Muscle layer of colon (tissue), 2 donors: ENCODE results near the gene RPTOR.
"Not testable (repeated sequence)": the region's sequence is repeated elsewhere in the genome, so short reads cannot be mapped to it uniquely, and the experiment has no call there.

Source experiments
- H3K27ac ChIP-seq: one replicate; pipeline ENCODE4 v1.7.0; 2013; ENCODE audit warnings: low read depth, mild to moderate bottlenecking, low read length, moderate library complexity
- H3K27me3 ChIP-seq, 2 donors: one replicate each; pipeline ENCODE4 v1.7.0; 2013; ENCODE audit warnings: low read length in 2 of 2, mild to moderate bottlenecking in 2 of 2; ENCODE audit not compliant: insufficient read depth in 2 of 2, control insufficient read depth in 1 of 2
- H3K36me3 ChIP-seq: one replicate; pipeline ENCODE4 v1.7.0; 2013; ENCODE audit warnings: mild to moderate bottlenecking, low read length; ENCODE audit not compliant: insufficient read depth
- H3K4me1 ChIP-seq: one replicate; pipeline ENCODE4 v1.7.0; 2013; ENCODE audit warnings: mild to moderate bottlenecking, low read length; ENCODE audit not compliant: insufficient read depth
- H3K4me3 ChIP-seq, 2 donors: one replicate each; pipeline ENCODE4 v1.7.0; 2013; ENCODE audit warnings: low read length in 2 of 2, low read depth in 1 of 2, mild to moderate bottlenecking in 1 of 2, moderate library complexity in 1 of 2
- H3K9ac ChIP-seq: one replicate; pipeline ENCODE4 v1.7.0; 2013; ENCODE audit warnings: low read length
- H3K9me3 ChIP-seq: one replicate; pipeline ENCODE4 v1.7.0; 2013; ENCODE audit warnings: mild to moderate bottlenecking, low read length
- donor health status: abdominal sarcoma.
- donor health status: Adenocarcinoma of cecum.

Gene RPTOR

DNA sequence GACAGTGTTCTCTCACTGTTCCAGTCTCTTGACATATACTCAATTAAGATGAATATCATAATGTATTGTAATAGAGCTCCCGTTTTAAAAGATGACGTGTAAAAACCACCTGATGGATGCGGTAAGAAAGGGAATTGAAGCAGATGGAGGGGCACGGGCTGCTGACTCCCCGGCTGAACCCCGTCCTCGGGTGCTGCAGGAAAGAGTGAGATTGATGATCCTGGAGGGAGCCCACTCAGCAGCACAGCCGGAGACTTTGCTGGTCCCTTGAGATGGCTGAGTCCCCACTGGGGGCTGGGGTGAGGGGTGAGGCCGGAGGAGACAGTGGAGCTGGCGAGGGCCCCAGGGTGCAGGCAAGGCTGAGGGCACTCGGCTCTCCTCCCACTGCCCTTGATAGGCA is 217.4 kb downstream of the RPTOR start:
- Histone ChIP-seq H3K4me3 (no peak overlapping the region), H3K9me3 (no peaks in the 10 kb centered on the region), H3K36me3 (peaks cover 5% of the 10 kb centered on the region), H3K9ac (no peak overlapping the region), H3K27ac (no peak overlapping the region), H3K27me3 (no peaks in the 10 kb centered on the region), H3K4me1 (no peaks in the 10 kb centered on the region)

DNA sequence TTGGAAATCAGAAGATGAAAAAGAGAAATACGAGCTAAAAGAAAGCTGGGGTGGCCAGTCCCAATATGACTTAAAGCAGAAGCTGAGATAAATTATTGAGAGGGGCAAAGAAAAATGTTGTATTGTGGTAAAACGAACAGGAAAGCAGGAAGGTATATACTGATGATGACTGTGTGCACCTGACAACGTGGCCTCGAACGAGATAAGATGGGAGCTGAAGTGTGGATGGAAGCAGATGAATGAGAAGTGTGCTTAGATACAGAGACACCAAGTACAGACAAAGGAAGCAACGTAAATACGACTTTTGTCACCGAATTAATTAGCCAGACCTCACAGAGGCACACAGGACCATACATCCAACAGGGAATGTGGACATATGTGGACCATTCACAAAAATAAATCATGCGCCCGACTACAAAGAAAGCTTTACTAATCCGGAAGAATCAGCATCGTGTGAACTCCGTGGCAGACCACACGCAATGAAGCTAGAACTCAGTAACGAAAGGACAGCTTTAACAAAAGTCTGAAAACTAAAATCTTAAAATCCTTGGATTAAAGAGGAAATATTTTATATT is 218.7 kb downstream of the RPTOR start:
- no peak overlapping the region for H3K4me3 ChIP-seq
- H3K9me3 ChIP-seq, result no peaks in the 10 kb centered on the region
- H3K9ac ChIP-seq, result no peak overlapping the region
- no peaks in the 10 kb centered on the region for H3K36me3 ChIP-seq
- no peak overlapping the region for H3K27ac ChIP-seq
- no peaks in the 10 kb centered on the region for H3K27me3 ChIP-seq
- H3K4me1 ChIP-seq, result no peaks in the 10 kb centered on the region

DNA sequence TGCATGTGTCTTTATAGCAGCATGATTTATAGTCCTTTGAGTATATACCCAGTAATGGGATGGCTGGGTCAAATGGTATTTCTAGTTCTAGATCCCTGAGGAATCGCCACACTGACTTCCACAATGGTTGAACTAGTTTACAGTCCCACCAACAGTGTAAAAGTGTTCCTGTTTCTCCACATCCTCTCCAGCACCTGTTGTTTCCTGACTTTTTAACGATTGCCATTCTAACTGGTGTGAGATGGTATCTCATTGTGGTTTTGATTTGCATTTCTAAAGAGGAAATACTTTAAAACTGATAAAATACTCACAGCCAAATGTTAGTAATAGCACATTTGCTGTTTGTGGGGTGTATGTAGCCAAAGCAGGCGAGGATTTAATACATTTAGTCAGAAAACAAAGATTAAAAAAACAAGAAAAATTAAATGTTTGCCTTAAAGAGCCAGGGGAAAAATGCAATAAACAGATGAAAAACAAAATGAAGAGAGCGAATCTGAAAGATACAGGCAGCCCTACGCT is 220.0 kb downstream of the RPTOR start:
- not testable (repeated sequence) for H3K9me3 ChIP-seq, H3K27me3 ChIP-seq, H3K9ac ChIP-seq, H3K4me3 ChIP-seq, H3K4me1 ChIP-seq, H3K27ac ChIP-seq, H3K36me3 ChIP-seq

DNA sequence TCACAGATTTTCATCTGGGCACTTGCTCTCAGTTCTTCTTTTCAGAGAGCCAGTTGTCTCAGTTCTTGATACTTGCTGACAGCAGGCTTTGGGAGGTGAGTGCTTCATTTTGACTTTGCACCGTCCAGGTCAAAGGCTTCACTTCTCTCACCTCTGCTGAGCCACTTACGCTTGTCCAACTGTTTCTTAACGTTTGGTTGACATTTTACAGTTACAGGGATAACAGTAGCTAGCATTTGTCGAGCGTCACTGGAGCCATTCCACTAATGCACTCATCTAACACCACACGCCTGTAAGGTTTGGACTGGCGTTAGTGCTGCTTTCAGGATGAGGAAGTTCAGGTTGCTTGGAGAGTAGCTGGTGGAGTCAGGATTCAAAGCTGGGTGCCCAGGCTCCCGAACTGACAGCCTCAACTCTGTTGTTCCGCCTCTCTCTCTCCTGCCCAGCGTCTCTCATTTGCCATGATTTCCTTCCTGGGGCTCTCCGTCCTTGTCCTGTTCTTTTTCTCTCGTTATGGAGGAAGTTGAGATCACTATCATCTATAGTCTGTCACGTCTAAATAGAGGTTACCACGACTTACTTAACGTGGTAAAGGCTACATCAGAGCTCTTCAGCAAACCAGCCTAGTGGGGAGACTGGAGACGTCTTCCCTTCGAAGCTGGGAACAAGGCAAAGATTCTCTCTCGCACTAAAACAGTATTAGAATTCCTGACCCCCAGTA is 220.8 kb downstream of the RPTOR start:
- Histone ChIP-seq H3K9ac (no peak overlapping the region), H3K4me3 (no peak overlapping the region), H3K27ac (no peak overlapping the region), H3K27me3 (no peaks in the 10 kb centered on the region), H3K9me3 (no peaks in the 10 kb centered on the region), H3K36me3 (no peaks in the 10 kb centered on the region), H3K4me1 (no peaks in the 10 kb centered on the region)

DNA sequence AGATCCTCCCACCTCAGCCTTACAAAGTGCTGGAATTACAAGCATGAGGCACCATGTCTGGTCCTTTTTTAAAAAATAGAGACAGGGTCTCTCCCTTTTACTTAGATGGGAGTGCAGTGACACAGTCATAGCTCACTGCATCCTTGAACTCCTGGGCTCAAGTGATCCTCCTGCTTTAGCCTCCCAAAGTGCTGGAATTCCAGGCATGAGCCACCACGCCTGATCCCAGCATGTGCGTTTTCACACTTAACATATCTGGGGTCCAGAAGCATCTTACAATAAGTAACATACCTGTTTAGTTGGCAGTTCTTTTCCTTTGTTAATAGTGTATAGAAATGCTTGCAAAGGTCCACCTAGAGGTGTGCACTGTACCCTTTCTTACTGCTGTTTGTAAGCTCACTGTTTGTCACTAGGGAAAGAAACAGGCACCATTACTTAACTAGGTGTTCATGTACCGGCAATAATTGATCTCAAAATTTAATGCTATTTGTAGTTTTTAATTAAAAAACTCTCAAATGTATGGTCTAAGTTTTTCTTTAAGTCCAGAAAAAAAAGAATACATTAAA is 221.7 kb downstream of the RPTOR start:
- no peaks in the 10 kb centered on the region for H3K4me1 ChIP-seq
- no peaks in the 10 kb centered on the region for H3K27me3 ChIP-seq
- no peaks in the 10 kb centered on the region for H3K9me3 ChIP-seq
- H3K36me3 ChIP-seq, result no peaks in the 10 kb centered on the region
- H3K4me3 ChIP-seq, result no peak overlapping the region
- no peak overlapping the region for H3K9ac ChIP-seq
- H3K27ac ChIP-seq, result no peak overlapping the region

DNA sequence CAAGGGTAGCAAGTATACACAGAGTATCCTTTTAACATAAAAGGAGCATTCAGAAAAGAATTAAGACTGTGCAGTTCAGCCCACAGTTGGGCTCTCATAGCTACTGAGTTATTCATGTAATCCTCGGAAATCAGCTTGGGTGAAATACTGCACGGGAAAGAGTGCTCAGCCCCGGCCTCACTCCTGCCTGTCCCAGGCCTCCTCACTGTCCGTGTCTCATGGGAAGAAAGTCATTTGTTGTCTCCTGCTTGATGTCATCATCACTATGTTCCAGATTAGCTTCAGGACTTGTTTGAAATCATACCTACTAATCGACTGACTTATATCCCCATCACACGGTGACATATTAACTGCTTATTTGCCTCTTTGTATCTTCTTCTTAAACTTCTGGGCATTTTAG is 223.8 kb downstream of the RPTOR start:
- Histone ChIP-seq H3K27me3 (no peaks in the 10 kb centered on the region), H3K27ac (no peak overlapping the region), H3K4me3 (no peak overlapping the region), H3K9me3 (no peaks in the 10 kb centered on the region), H3K4me1 (peaks cover 9% of the 10 kb centered on the region), H3K9ac (no peak overlapping the region), H3K36me3 (no peaks in the 10 kb centered on the region)

DNA sequence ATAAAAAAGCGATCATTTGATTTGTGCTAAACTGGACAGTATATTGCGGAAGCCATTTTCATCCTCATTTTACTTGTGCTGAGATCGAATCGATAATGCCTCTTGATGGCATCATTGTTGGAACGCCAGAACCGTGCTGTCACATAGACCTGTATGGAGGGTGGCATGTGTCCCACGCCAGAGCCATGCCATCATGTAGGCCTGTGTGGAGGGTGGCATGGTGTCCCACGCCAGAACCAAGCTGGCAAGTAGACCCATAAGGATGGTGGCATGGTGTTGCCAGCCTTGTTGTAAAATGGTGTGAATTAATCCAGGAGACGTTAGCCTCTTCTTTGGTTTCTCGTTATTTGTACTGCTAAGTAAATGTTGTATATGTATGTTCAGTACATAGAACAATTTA is 224.3 kb downstream of the RPTOR start:
- H3K9me3 ChIP-seq, result no peaks in the 10 kb centered on the region
- H3K4me3 ChIP-seq, result no peak overlapping the region
- H3K27ac ChIP-seq, result no peak overlapping the region
- H3K9ac ChIP-seq, result no peak overlapping the region
- peaks cover 14% of the 10 kb centered on the region for H3K4me1 ChIP-seq
- no peaks in the 10 kb centered on the region for H3K36me3 ChIP-seq
- no peaks in the 10 kb centered on the region for H3K27me3 ChIP-seq

DNA sequence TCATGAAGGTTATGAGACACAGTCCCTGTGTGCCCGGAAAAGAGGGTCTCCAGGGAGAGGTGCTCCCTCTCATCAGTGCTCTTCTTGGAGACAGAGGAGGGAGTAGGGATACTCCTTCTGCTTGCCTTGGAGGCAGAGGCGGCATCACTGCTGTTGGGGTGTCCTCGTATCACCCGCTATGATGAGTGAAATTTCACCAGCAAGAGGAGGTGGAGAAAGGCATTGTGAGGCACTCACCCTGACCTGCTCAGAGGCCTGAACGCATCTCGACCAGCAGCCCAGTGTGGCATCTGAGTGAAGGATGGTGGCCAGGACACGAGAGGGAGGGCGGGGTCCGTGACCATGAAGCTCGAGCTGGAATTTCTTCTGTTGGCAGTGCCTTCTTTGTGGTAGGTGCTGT is 224.9 kb downstream of the RPTOR start:
- Histone ChIP-seq H3K27ac (no peak overlapping the region), H3K4me1 (peaks cover 20% of the 10 kb centered on the region), H3K9ac (no peak overlapping the region), H3K9me3 (no peaks in the 10 kb centered on the region), H3K36me3 (no peaks in the 10 kb centered on the region), H3K4me3 (no peak overlapping the region), H3K27me3 (no peaks in the 10 kb centered on the region)

DNA sequence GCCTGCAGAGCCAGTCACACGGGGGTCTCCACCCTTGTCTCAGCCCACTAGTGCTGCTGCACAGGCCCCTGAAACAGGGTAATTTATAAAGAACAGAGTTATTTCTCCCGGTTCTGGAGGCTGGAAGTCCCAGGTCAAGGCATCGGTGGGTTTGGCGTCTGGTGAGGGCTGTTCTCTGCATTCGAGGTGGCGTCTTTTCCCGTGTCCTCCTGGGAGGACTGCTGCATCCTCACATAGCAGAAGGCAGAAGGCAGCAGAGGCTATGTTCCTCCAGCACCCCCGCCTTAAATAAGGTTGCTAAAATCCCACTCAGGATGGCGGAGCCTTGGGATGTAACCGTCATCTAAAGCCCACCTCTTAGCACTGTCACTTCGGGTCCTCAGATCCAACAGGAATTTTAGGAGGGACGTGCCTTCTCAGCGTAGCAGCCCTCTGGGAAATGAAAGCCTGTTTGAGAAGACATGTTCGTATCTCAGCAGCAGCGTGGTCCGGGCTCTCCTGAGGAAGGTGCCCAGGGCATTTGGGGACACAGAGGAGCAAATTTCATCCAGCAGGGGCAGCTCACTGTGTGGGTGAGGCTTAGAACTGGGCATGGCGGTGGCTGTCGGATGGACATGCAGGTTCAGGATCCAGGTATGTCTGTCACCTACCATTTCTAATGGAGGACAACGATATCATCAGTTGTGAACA is 225.4 kb downstream of the RPTOR start:
- Histone ChIP-seq H3K4me3 (no peak overlapping the region), H3K4me1 (peaks cover 26% of the 10 kb centered on the region), H3K9ac (no peak overlapping the region), H3K27ac (no peak overlapping the region), H3K27me3 (no peaks in the 10 kb centered on the region), H3K9me3 (no peaks in the 10 kb centered on the region), H3K36me3 (no peaks in the 10 kb centered on the region)

DNA sequence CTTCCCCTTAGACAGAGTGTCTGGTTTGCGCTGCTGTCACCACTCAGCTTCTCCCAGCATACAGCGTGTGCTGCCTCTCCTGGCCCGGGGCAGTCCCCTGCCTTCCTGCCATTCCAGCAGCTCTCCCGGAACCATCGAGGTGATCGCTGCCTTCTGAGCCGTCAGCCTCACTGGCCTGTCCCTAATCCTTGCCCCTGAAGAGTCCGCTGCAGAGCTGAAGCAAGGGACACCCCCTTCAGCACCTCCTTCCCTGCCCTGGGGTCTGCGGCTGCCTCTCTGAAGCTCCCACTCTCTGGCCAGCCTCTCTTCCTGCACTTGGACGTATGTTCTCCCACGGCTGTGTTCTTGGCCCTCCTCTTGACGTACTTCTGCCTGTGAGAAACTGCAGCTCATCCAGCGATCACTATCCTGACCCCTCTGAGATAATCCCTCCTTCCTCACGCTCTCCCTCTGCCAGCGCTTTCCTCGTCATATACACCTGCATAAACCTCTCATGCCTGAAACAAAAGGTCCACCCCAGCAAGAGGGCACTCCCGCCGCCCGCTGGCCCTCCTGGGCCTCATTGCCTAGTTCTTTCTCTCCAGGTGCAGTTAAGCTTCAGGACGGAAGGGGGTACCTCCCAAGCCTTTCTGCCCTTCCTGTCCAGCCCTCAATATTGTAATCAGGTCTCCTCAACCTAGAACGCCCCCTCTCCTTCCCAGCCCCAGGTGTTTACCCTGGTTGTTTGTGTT is 226.4 kb downstream of the RPTOR start:
- no peak overlapping the region for H3K4me3 ChIP-seq
- no peak overlapping the region for H3K27ac ChIP-seq
- no peaks in the 10 kb centered on the region for H3K36me3 ChIP-seq
- H3K9me3 ChIP-seq, result no peaks in the 10 kb centered on the region
- no peak overlapping the region for H3K9ac ChIP-seq
- no peaks in the 10 kb centered on the region for H3K27me3 ChIP-seq
- peaks cover 31% of the 10 kb centered on the region for H3K4me1 ChIP-seq

DNA sequence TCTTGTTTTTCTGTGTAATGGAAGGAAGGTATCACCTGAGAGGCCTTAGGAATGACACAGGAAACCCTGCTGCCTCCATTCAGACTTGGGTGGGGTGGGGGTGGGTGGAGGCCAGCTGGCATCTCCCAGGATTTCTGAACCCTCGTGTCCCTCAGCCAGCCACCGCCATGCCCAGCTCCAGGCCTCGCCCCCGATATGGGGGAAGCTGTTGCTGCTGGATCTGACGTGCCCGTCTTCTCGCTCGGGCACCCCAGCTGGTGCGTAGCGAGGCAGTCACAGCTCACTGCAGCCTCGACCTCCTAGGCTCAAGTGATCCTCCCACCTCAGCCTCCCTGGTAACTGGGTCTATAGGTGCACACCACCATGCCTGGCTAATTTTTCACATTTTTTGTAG is 227.0 kb downstream of the RPTOR start:
- Histone ChIP-seq H3K4me1 (peaks cover 31% of the 10 kb centered on the region), H3K27me3 (no peaks in the 10 kb centered on the region), H3K9ac (no peak overlapping the region), H3K4me3 (no peak overlapping the region), H3K36me3 (no peaks in the 10 kb centered on the region), H3K9me3 (no peaks in the 10 kb centered on the region), H3K27ac (no peak overlapping the region)
